Activated T-helper 1 cell treated with Interleukin-2 at 50 U/mL for 16 hours (primary cell): ENCODE results near the gene WDR12.
"Not testable (repeated sequence)": the region's sequence is repeated elsewhere in the genome, so short reads cannot be mapped to it uniquely, and the experiment has no call there.

Experiments used
- DNase-seq: peaks from one replicate; pipeline ENCODE4 v3.0.0-alpha.2; 2020; ENCODE audit warnings: low read depth

Gene WDR12

GRCh38 chr2:202911512-202912341 is at the start of gene WDR12, which contains the start of gene CARF:
TSS of gene WDR12 (minus strand) at chr2:202911673. CDS start at chr2:202911476, 197 bp downstream.
TSS of gene CARF (plus strand) at chr2:202912275. CDS start at chr2:202941903, 29,628 bp downstream.
- peak; percentile 78 for DNase-seq

GRCh38 chr2:202960524-202960923 is 49.1 kb upstream of the WDR12 start:
- no peak for DNase-seq

- DNase-seq: no peak
These were observed 39.1 kb upstream of the WDR12 start for GRCh38 chr2:202950592-202950991.

GRCh38 chr2:202949333-202949732 is 37.9 kb upstream of the WDR12 start:
- not testable (repeated sequence) for DNase-seq

GRCh38 chr2:202945497-202945896 is 34.0 kb upstream of the WDR12 start:
- DNase-seq: no peak

GRCh38 chr2:202944816-202945215 is 33.3 kb upstream of the WDR12 start:
- DNase-seq: no peak

- no peak for DNase-seq
These were observed 32.9 kb upstream of the WDR12 start for GRCh38 chr2:202944408-202944807.

- no peak for DNase-seq
These were observed 30.3 kb upstream of the WDR12 start for GRCh38 chr2:202941771-202942170.

- no peak for DNase-seq
These were observed 27.5 kb upstream of the WDR12 start for GRCh38 chr2:202938960-202939359.

- DNase-seq: no peak
These were observed 23.0 kb upstream of the WDR12 start for GRCh38 chr2:202934456-202934855.

- no peak for DNase-seq
These were observed 22.5 kb upstream of the WDR12 start for GRCh38 chr2:202933958-202934357.

- DNase-seq: no peak
These were observed 21.7 kb upstream of the WDR12 start for GRCh38 chr2:202933139-202933510.

- DNase-seq: no peak
These were observed 21.1 kb upstream of the WDR12 start for GRCh38 chr2:202932425-202933138.

- DNase-seq: no peak
These were observed 7.4 kb upstream of the WDR12 start for GRCh38 chr2:202918860-202919259.

GRCh38 chr2:202912342-202913201 is 1.1 kb upstream of the WDR12 start:
- not testable (repeated sequence) for DNase-seq

- no peak for DNase-seq
These were observed 316 bp downstream of the WDR12 start for GRCh38 chr2:202911203-202911511.

GRCh38 chr2:202910698-202911097 is 775 bp downstream of the WDR12 start:
- DNase-seq: no peak

GRCh38 chr2:202910250-202910649 is 1.2 kb downstream of the WDR12 start:
- not testable (repeated sequence) for DNase-seq

GRCh38 chr2:202909394-202910192 is 1.9 kb downstream of the WDR12 start:
- no peak for DNase-seq

GRCh38 chr2:202908186-202908585 is 3.3 kb downstream of the WDR12 start:
- no peak for DNase-seq

GRCh38 chr2:202905507-202905906 is 6.0 kb downstream of the WDR12 start:
- not testable (repeated sequence) for DNase-seq

- DNase-seq: no peak
These were observed 26.3 kb downstream of the WDR12 start for GRCh38 chr2:202885190-202885589.
